ENCODE data around the gene TMEM143. TPM values are rescaled to one million over a fixed set of nuclear protein-coding genes. Genes with fewer than 3 reads are reported as not detected.

The TMEM143 gene
- total and polyA plus RNA-seq, 2 of the 8 experiments (the other 6 are each of a cell fraction or from before 2014, with no cell fraction given), result 14.2 to 19.1 TPM

- TF ChIP-seq CTCF (IDR thresholded peaks at IDR 0.05; ENCODE audit: control extremely low read depth in 1 of 3, insufficient read depth in 1 of 3, low read depth in 1 of 3, low read length in 3 of 3), result no peak
- TF ChIP-seq POU5F1 (IDR thresholded peaks at IDR 0.05; ENCODE audit: low read depth, low read length), result no peak
- no peak for TF ChIP-seq CBX8 (IDR thresholded peaks at IDR 0.05; ENCODE audit: borderline replicate concordance, low read depth, low read length)
- TF ChIP-seq SUZ12 (IDR thresholded peaks at IDR 0.05; ENCODE audit: low read length), result no peak
Observed at GRCh38 chr19:48338253-48338755, 25.4 kb downstream of the TMEM143 start (continued).
